ENCODE data around the gene CYP2A13. TPM values are rescaled to one million over a fixed set of nuclear protein-coding genes. Genes with fewer than 3 reads are reported as not detected.
"Not testable (repeated sequence)": the region's sequence is repeated elsewhere in the genome, so short reads cannot be mapped to it uniquely, and the experiment has no call there.

The CYP2A13 gene
- total and polyA plus RNA-seq, 2 experiments from 2014 or later: 0.27 to 0.35 TPM

GRCh38 chr19:41122846-41123245, 34.6 kb downstream of the CYP2A13 start:
- not testable (repeated sequence) for H3K79me2 ChIP-seq (replicated peaks; ENCODE audit: insufficient read depth); DNase-seq (ENCODE audit: low spot score); H3K4me1 Mint-ChIP-seq; H3K27me3 ChIP-seq (ENCODE audit: insufficient read depth); H3K36me3 ChIP-seq (ENCODE audit: insufficient read depth); ATAC-seq; H3K27ac ChIP-seq (ENCODE audit: low read depth); H4K20me1 ChIP-seq (replicated peaks; ENCODE audit: insufficient read depth); H3K4me1 ChIP-seq (ENCODE audit: insufficient read depth); H3K9me2 ChIP-seq (ENCODE audit: insufficient read depth); H2AFZ ChIP-seq; H3K27ac Mint-ChIP-seq; H3K4me2 ChIP-seq; H3F3A ChIP-seq (replicated peaks; ENCODE audit: low read depth); H3K9me3 Mint-ChIP-seq; H3K4me3 ChIP-seq; H3K36me3 Mint-ChIP-seq (ENCODE audit: low read depth); H3K4me3 Mint-ChIP-seq; H3K27me3 Mint-ChIP-seq (ENCODE audit: insufficient read depth, low read depth, poor library complexity)

- Histone ChIP-seq H3K27ac (ENCODE audit: low read depth) (no peak overlapping the region), H4K20me1 (replicated peaks; ENCODE audit: insufficient read depth) (no peaks in the 10 kb centered on the region), H3K27me3 (ENCODE audit: insufficient read depth) (0 out of 2 replicates have a peak, but pooled peaks cover 4% of the 10 kb centered on the region), H3F3A (replicated peaks; ENCODE audit: low read depth) (0 out of 2 replicates have a peak, but pooled peaks cover 3% of the 10 kb centered on the region), H3K36me3 (ENCODE audit: insufficient read depth) (no peaks in the 10 kb centered on the region), H3K4me1 (ENCODE audit: insufficient read depth) (peaks cover 4% of the 10 kb centered on the region; the same call in 1 of the 2 replicates), H3K9me2 (ENCODE audit: insufficient read depth) (no peaks in the 10 kb centered on the region), H3K4me3 (no peak overlapping the region), H3K79me2 (replicated peaks; ENCODE audit: insufficient read depth) (no peaks in the 10 kb centered on the region), H2AFZ (no peak overlapping the region), H3K4me2 (no peak overlapping the region)
- no peak for TF ChIP-seq NANOG (IDR thresholded peaks at IDR 0.05; ENCODE audit: borderline replicate concordance)
- no peak for TF ChIP-seq STAT1 (IDR thresholded peaks at IDR 0.05; ENCODE audit: unreplicated experiment)
- no peak for TF ChIP-seq ZNF114 (CRISPR knock-in tag; IDR thresholded peaks at IDR 0.05)
- peaks cover 13% of the 10 kb centered on the region for H3K4me1 Mint-ChIP-seq
- no peak for DNase-seq (ENCODE audit: low spot score)
- no peak for ATAC-seq
- peaks cover 14% of the 10 kb centered on the region for H3K27me3 Mint-ChIP-seq (ENCODE audit: insufficient read depth, low read depth, poor library complexity)
- H3K36me3 Mint-ChIP-seq (ENCODE audit: low read depth): no peaks in the 10 kb centered on the region; the same call in 2 of the 3 replicates
- peaks cover 5% of the 10 kb centered on the region; the same call in 2 of the 3 replicates for H3K9me3 Mint-ChIP-seq
- no peak overlapping the region for H3K4me3 Mint-ChIP-seq
- no peak overlapping the region for H3K27ac Mint-ChIP-seq
These were observed 35.6 kb downstream of the CYP2A13 start for GRCh38 chr19:41123716-41124294.

GRCh38 chr19:41126765-41127203, 38.5 kb downstream of the CYP2A13 start:
- not testable (repeated sequence) for H3K4me3 ChIP-seq; H3K4me2 ChIP-seq; H4K20me1 ChIP-seq (replicated peaks; ENCODE audit: insufficient read depth); H3F3A ChIP-seq (replicated peaks; ENCODE audit: low read depth); H3K36me3 Mint-ChIP-seq (ENCODE audit: low read depth); H3K4me1 ChIP-seq (ENCODE audit: insufficient read depth); H3K36me3 ChIP-seq (ENCODE audit: insufficient read depth); H3K9me2 ChIP-seq (ENCODE audit: insufficient read depth); H3K9me3 Mint-ChIP-seq; H2AFZ ChIP-seq; H3K4me3 Mint-ChIP-seq; H3K27me3 ChIP-seq (ENCODE audit: insufficient read depth); H3K27ac Mint-ChIP-seq; H3K79me2 ChIP-seq (replicated peaks; ENCODE audit: insufficient read depth)
- Mint-ChIP-seq H3K4me1 (peaks cover 19% of the 10 kb centered on the region), H3K27me3 (ENCODE audit: insufficient read depth, low read depth, poor library complexity) (peaks cover 15% of the 10 kb centered on the region)
- peak; percentile 89 for DNase-seq (ENCODE audit: low spot score)
- H3K27ac ChIP-seq (ENCODE audit: low read depth): peak overlapping the region; percentile 73; the same call in 1 of the 2 replicates
- ATAC-seq: peak; percentile 73
- TF ChIP-seq CTCF (conservative IDR thresholded peaks at IDR 0.05; ENCODE audit: low read depth in 2 of 2): peak; percentile 66 to 68
- 0 out of 2 replicates have a peak, but pooled peaks have one; percentile 24 for TF ChIP-seq CREB1 (CRISPR knock-in tag; IDR thresholded peaks at IDR 0.05; ENCODE audit: low read depth)

- Mint-ChIP-seq H3K4me1 (peaks cover 19% of the 10 kb centered on the region), H3K4me3 (0 out of 3 replicates have a peak overlapping the region, but pooled peaks have one; percentile 50), H3K27me3 (ENCODE audit: insufficient read depth, low read depth, poor library complexity) (peaks cover 17% of the 10 kb centered on the region)
- not testable (repeated sequence) for H4K20me1 ChIP-seq (replicated peaks; ENCODE audit: insufficient read depth); ATAC-seq; H3K79me2 ChIP-seq (replicated peaks; ENCODE audit: insufficient read depth); H2AFZ ChIP-seq; H3K4me1 ChIP-seq (ENCODE audit: insufficient read depth); H3K27ac Mint-ChIP-seq; H3K36me3 Mint-ChIP-seq (ENCODE audit: low read depth); DNase-seq (ENCODE audit: low spot score); H3K27me3 ChIP-seq (ENCODE audit: insufficient read depth); H3K36me3 ChIP-seq (ENCODE audit: insufficient read depth); H3K9me3 Mint-ChIP-seq; H3F3A ChIP-seq (replicated peaks; ENCODE audit: low read depth); H3K4me3 ChIP-seq; H3K9me2 ChIP-seq (ENCODE audit: insufficient read depth)
- Histone ChIP-seq H3K4me2 (0 out of 2 replicates have a peak overlapping the region, but pooled peaks have one; percentile 58), H3K27ac (ENCODE audit: low read depth) (peak overlapping the region; percentile 73; the same call in 1 of the 2 replicates)
These were observed 39.1 kb downstream of the CYP2A13 start for GRCh38 chr19:41127362-41127761.

All from GM23338 (cell line).